ENCODE measurements around the gene TMEM151B.
"Not testable (repeated sequence)": the region's sequence is repeated elsewhere in the genome, so short reads cannot be mapped to it uniquely, and the experiment has no call there.

The TMEM151B gene

DNA sequence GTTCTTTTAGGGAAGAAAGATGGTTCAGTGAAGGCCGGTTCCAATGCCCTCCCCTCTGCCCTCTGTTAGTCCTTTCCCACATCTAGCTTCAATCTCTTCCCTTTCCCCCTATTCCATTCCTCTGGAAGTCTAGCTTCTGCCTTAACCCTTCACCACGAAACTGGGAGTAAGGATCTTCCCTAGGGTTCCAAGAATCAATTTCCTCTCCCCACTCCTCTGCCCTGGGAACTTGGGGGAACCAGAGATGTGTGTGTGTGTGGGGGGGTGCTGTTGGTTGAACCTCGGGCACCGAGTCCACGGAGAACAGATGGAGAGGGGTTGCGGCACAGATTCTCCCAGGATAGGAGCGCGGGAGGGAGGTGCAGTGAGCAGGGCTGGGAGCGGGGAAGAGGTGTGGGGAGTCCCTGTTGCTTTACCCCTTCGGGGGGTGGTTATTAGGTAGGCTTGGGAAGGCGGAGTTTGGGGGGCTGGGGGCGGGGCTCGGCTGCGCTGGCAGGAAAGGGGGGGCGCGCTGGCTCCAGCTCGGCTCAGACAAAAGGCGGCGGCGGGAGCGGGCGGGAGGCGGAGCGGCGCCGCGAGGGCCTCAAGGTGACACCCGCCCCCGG lies at the start of gene TMEM151B:
TSS of gene TMEM151B (plus strand) at position 530 of the 605 bp plus-strand sequence. CDS start 293 bp downstream, outside the sequence.
- DNase-seq = peak in 17 of 56 donors; percentile 15 to 56 (median 31)

DNA sequence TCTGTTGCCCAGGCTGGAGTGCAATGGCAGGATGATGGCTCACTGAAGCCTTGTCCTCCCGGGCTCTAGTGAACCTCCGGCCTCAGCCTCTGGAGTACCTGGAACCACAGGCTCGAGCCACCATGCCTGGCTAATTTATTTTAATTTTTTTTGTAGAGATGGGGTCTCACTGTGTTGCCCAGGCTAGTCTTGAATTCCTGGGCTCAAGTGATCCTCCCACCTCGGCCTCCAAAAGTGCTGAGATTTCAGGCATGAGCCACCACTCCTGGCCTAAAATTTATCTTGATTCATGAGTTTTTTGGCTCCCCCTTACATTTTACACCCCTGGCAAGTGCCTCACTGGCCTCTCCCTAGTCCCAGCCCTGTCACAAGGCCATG lies 49.3 kb upstream of the TMEM151B start:
- no peak for DNase-seq

DNA sequence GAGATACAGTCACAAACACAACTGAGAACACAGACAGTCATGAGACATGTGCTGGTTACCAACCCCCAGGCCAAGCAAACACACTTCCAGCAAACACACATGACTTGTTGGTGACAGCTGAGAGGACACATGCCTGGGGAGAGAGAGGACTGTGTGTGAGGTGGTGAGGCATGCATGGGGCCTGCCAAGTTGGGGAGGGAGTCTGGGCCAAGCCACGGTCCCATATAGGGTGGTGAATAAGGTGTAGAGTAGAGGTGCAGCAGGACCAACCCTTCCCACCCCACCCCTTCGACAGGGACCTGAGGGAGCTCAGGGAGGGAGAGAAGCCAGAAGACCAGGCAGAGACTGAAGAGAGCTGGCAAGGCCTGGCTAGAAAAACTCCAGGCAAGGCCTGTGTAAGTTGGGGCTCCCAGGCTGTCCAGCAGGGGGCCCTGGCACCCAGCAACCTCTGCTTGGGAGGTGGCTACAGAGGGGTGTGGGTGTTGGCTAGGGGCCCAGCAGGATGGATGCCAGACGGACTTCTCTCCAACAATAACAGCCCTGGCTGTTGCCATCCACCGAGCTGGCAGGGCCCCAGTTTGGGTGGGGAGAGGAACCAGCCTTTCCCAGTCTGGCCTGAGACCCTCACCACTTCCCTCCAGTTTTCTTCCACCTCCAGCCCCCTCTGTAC lies 48.8 kb upstream of the TMEM151B start:
- peak in 49 of 56 donors; percentile 16 to 92 (median 57) for DNase-seq

- DNase-seq = no peak
Measured at GRCh38 chr6:44221961-44222335, 48.3 kb upstream of the TMEM151B start.

DNA sequence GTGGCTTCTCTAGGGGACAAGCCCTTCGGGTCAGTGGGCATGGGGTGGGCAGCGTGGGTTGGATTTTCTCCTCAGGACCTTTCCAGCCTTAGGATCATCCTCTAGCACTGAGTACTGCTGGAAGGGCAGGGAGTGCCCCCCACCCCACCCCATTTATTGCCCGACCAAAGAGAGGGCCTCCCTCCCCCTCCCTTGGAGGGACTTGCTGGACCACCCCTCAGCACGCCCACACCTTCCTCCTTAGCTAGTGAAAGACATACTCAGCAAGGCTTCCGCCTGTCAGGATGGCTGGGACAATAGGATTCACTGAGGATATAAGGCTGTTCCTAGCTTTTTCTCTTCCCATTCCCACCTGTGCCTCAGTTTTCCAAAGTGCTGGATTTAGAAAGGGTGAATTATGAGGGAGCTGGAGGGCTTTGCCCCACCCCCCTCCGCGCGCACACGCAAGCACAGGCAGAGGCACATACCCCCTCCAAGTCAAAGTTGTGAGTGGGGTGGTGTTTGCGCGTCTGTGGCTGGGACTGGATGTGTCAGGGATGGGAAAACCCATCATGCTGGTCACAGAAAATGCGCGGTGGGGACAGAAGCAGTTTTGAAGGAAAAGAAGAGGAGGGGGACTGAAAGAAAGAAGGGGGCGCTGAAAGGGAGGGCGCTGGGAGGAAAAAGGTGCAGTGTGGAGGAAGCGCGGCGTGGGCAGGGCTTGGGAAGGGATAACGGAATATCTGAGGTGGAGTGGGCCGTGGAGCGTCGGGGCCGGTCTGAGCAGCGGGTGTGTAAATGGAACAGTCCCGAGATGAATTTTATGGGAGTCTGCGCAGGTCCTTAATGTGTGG lies 47.5 kb upstream of the TMEM151B start:
- peak in 1 of 56 donors; percentile 40 for DNase-seq

- DNase-seq = peak in 42 of 56 donors; percentile 10 to 76 (median 46)
Measured at GRCh38 chr6:44223319-44224028, 46.8 kb upstream of the TMEM151B start, which contains the start of gene SLC29A1. Gene SLC29A1, plus strand, starts transcription at chr6:44223595. Its CDS starts 3,719 bp downstream, at chr6:44227314.

GRCh38 chr6:44224029-44224964 lies 46.0 kb upstream of the TMEM151B start:
- DNase-seq = no peak

GRCh38 chr6:44224965-44225305 lies 45.3 kb upstream of the TMEM151B start:
- DNase-seq = no peak

DNA sequence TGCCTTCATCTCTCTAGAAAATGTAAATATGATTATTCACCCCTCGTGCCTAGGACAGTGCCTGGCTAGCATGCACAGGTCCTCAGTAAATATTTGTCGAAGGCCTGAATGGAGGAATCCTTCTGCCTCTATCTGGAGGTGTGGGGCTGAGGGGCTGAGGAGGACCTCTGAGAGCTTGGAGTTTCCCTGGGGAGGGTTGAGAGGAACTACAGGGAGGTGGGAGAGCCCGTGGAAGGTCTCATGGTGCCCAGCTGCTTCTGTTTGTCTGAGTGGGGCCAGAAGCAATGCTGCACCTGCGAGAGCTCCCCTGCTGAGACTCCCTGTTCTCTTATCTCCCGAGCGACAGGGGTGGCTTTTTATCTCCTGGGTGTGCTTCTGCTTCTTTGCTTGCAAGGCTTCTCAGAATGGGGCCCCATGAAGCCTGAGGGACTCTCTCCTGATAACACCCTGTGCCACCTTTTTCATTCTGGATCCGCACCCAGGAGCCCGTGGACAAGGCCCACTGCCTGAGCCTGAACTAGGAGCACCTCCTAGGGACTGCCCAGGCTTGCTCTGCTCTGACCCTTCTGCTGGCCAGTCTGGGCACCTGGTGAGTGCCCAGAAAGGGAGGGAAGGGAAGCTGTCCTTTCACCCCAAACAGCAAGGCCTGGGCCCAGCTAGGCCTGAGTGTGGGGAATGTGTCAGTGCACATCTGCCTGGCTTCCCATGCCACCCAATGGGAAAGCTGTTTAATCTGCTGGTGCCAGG lies 44.5 kb upstream of the TMEM151B start:
- DNase-seq = no peak

- DNase-seq = peak in 2 of 56 donors; percentile 12 to 71
Measured at GRCh38 chr6:44226368-44227147, 43.7 kb upstream of the TMEM151B start.

DNA sequence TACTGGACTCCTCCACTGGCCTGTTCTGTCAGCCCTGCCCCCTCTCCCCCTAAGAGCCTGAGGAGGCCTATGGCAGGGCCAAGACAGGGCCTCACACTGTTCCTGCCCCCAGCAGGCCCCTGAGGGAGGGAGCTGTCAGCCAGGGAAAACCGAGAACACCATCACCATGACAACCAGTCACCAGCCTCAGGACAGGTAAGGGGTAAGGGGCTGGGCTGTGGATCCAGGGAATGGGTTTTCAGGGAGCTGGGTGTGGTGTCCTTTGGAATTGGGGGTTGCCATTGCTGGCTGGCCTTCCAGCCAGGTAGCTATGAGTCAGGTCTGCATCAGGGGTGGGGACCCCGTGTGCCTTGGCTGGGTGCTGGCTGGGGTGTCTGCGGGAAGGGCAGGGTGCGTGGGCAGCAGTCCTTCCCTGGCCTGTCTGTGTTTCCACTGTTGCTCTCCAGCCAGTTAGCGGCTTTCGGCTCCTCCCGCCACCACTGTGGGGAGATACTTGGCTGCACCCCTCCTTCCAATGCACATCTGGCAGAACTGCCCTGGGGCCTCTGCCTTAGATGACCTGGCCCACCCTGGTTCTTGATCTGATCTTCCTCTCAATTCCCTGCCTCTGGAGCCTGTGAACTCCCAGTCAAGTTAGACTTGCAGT lies 43.0 kb upstream of the TMEM151B start:
- DNase-seq = peak in 1 of 56 donors; percentile 71

DNA sequence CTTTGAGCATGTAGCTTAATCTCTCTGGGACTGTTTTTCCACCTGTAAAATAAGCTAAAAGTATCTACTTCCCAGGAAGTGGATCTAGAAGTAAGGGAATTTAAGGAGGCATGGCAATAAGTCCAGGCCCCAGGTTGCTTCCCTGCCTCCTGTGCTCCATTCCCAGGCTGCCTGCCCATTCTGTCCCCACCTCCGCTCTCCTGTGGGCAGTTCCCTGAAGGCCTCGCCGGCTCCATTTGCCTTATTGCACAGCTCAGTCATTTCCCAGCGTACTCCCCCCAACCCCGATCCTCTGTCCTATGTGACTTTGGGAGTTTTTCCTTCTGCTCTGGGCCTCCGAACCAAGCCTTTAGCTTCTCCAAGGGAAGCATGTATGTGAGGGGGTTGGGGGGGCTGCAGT lies 42.2 kb upstream of the TMEM151B start:
- DNase-seq = no peak

- no peak for DNase-seq
Measured at GRCh38 chr6:44228433-44228832, 41.8 kb upstream of the TMEM151B start.

- no peak for DNase-seq
Measured at GRCh38 chr6:44228836-44229235, 41.4 kb upstream of the TMEM151B start.

- DNase-seq = no peak
Measured at GRCh38 chr6:44229376-44230033, 40.7 kb upstream of the TMEM151B start.

DNA sequence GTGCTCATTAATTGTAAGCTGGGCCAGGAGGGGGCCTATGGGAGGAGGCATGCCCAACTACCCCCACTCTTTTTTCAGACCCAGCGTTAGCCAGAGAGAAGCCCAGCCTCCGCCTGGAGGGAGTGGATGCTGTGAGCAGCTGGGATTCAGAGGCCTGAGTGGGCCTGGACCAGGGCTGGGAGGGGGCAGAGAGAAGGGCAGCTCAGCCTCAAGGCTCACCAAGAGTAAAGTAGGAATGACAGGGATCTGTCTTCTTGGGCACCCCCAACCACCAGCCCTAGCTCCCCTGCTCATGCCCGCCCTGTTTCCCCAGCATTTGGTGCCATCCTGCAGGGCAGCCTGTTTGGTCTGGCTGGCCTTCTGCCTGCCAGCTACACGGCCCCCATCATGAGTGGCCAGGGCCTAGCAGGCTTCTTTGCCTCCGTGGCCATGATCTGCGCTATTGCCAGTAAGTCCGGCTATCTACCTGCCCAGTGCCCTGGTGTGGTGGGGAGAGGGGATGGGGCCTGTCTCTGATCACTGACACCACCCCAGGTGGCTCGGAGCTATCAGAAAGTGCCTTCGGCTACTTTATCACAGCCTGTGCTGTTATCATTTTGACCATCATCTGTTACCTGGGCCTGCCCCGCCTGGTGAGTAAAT lies 40.1 kb upstream of the TMEM151B start:
- no peak for DNase-seq

- DNase-seq = not testable (repeated sequence)
Measured at GRCh38 chr6:44231426-44231825, 38.8 kb upstream of the TMEM151B start.

Data from amygdala (tissue), 56 donors.